IMR-90 (cell line): Measurements from ENCODE around the gene FOXD4.
"Not testable (repeated sequence)": the region's sequence is repeated elsewhere in the genome, so short reads cannot be mapped to it uniquely, and the experiment has no call there.

ENCODE experiments used
- CHD1 ChIP-seq: IDR thresholded peaks from 2 replicates; pipeline ENCODE4 v1.6.1; 2012; ENCODE audit warnings: low read depth, low read length, improper control_type of control experiment
- FOS ChIP-seq: fragments of 150-350 bp; IDR thresholded peaks from 2 replicates; pipeline ENCODE4 v1.6.1; 2016; ENCODE audit warnings: low read depth, low read length
- MAZ ChIP-seq: IDR thresholded peaks from 2 replicates; pipeline ENCODE4 v1.6.1; 2012; ENCODE audit warnings: low read depth, mild to moderate bottlenecking, low read length, improper control_type of control experiment, moderate library complexity, borderline replicate concordance
- RFX5 ChIP-seq: IDR thresholded peaks from 2 replicates; pipeline ENCODE4 v1.8.0; 2012; ENCODE audit warnings: low read depth, mild to moderate bottlenecking, low read length, moderate library complexity
- TF ChIP-seq, protein P1 (sequence below): conservative IDR thresholded peaks from 2 replicates; pipeline ENCODE4 v1.5.1; 2012; ENCODE audit warnings: mild to moderate bottlenecking, low read depth, low read length, improper control_type of control experiment

DNA sequence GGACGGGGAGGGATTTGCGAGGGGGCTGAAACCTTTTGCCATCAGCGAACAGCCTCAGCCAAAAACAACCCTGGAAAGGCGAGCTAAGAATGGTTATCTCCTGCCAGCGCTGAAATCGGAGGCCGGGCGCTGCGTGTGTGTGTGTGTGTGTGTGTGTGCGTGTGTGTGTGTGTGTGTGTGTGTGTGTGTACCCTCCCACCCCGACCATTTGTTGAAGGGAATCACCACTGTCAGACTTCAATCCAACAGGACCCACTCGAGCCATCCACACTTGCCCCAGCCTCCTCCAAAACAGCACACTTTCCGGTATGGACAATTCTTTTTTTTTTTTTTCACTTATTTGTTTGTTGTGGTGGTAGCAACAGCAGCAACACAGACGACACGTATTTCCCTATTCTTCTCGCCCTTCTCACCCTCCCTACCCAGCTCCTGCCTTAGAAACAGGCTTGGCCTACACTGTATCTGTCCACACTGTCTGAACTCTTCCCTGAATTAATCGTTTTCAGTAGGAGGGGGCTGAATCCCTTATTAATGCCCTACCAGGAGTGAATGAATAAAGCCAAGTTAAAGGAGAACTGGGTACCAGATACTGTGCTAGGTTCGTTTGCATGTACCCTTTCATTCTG, 44.2 kb downstream of the FOXD4 start:
- TF ChIP-seq, protein P1, sequence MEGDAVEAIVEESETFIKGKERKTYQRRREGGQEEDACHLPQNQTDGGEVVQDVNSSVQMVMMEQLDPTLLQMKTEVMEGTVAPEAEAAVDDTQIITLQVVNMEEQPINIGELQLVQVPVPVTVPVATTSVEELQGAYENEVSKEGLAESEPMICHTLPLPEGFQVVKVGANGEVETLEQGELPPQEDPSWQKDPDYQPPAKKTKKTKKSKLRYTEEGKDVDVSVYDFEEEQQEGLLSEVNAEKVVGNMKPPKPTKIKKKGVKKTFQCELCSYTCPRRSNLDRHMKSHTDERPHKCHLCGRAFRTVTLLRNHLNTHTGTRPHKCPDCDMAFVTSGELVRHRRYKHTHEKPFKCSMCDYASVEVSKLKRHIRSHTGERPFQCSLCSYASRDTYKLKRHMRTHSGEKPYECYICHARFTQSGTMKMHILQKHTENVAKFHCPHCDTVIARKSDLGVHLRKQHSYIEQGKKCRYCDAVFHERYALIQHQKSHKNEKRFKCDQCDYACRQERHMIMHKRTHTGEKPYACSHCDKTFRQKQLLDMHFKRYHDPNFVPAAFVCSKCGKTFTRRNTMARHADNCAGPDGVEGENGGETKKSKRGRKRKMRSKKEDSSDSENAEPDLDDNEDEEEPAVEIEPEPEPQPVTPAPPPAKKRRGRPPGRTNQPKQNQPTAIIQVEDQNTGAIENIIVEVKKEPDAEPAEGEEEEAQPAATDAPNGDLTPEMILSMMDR = not testable (repeated sequence)
- not testable (repeated sequence) for TF ChIP-seq CHD1, RFX5, MAZ, FOS
